GM10266 (cell line): ENCODE data around the gene TBX18.

Source experiments
- DNase-seq: peaks from one replicate; pipeline ENCODE4 v3.0.0; 2012; ENCODE audit errors: extremely low spot score
- CTCF ChIP-seq: IDR thresholded peaks from 2 replicates; pipeline ENCODE4 v1.5.1; 2012; ENCODE audit warnings: mild to moderate bottlenecking, low read depth; ENCODE audit not compliant: control insufficient read depth, insufficient read depth; ENCODE audit errors: missing control alignments

Gene TBX18

GRCh38 chr6:84764332-84765049 lies at the start of gene TBX18:
TSS of gene TBX18 (minus strand) at chr6:84764598. CDS start at chr6:84764181, 417 bp downstream.
- DNase-seq, result no peak
- no peak for TF ChIP-seq CTCF

DNA sequence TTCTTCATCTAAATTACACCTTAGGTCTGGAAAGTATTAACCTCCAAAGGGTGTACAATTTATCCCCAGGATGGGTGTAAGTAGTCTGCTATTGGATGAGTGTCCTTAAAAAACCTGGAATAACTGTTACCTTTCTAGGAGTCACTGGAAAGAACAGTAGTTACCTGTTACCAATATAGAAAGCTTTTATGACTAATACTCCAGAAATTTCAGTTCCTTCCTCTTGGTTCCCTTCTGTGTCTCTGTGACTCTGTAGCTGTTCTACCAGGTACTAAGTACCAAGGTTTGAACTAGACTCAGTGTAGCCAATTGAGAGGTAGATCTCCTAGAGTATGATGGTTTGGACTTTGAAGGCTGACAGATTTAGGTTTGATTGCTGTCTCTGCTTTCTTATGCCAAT lies 47.0 kb upstream of the TBX18 start:
- TF ChIP-seq CTCF, result no peak
- no peak for DNase-seq

- DNase-seq, result no peak
- no peak for TF ChIP-seq CTCF
These were observed 45.1 kb upstream of the TBX18 start for GRCh38 chr6:84809455-84809854.

DNA sequence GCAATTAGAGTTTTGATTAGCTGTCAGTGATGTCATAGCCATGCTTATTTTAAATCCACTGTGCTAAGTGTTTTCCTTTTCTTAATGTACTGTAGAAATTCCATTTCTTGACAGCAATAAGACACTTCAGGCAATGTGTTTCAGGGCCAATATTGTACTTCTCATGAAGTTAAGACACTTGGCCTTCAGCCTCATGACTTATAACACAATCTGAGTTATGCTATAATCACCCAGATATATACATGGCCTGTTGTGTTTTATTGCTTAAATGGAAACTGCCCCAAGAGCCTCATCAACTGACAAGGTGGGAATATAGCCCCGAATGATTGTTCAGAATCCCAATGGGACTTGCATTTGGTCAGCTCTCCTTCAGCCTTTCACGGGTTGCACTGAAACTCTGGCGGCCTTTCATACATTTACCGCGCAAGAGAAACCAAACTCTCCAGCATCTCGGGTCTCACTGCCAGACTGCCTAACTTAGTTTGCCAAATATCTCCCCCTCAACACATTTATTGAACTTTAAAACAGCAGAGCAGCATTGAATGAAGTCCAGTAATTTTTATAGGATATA lies 44.2 kb upstream of the TBX18 start:
- no peak for TF ChIP-seq CTCF
- DNase-seq, result no peak

DNA sequence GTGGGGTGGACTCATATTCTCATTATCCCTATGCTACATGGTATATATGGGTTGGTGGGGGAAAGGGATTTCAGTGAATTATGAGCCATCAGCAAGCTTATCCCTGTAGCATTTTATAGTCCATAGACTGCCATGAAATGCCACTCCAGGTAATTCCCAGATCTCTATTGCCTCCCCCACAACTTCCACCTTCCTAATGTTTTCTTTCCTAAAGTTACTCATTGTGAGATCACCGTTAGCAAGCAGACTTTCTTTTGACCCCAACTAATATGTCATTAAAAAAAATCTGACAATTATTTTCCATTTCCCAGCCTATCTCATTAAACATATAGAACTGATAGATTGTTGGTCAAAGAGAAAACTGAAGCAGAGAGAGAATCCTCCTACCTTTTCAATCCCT lies 40.7 kb upstream of the TBX18 start:
- TF ChIP-seq CTCF, result no peak
- no peak for DNase-seq

- DNase-seq, result no peak
- TF ChIP-seq CTCF, result no peak
These were observed 40.3 kb upstream of the TBX18 start for GRCh38 chr6:84804720-84805119.

DNA sequence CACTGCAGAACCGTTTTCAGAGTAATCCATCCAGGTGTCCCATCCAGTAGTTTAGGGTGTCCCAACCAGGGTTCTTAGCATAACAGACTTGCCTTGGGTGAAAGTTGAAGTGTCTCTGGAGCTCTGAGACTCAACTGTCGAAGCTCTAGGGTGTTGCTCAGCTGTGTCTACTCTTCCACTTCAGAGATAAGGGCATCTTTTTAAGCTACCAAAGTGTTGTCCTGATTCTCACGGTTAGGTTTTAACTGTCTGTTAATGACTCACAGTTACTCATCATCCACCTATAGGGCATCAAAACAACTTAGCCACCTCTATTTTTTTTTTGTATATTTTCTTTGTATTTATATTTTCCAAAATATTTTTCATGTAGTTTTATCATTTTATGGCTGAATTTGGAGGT lies 36.9 kb upstream of the TBX18 start:
- TF ChIP-seq CTCF, result no peak
- no peak for DNase-seq
